HG02938 (cell line): Measurements from ENCODE around the gene HOXA9.

Experiments used
- ATAC-seq: cut with Tn5 transposase; IDR thresholded peaks from one replicate; pipeline ENCODE4 v1.9.1; 2021; ENCODE audit warnings: mild to moderate bottlenecking, moderate library complexity; ENCODE audit not compliant: unreplicated experiment

Gene HOXA9

DNA sequence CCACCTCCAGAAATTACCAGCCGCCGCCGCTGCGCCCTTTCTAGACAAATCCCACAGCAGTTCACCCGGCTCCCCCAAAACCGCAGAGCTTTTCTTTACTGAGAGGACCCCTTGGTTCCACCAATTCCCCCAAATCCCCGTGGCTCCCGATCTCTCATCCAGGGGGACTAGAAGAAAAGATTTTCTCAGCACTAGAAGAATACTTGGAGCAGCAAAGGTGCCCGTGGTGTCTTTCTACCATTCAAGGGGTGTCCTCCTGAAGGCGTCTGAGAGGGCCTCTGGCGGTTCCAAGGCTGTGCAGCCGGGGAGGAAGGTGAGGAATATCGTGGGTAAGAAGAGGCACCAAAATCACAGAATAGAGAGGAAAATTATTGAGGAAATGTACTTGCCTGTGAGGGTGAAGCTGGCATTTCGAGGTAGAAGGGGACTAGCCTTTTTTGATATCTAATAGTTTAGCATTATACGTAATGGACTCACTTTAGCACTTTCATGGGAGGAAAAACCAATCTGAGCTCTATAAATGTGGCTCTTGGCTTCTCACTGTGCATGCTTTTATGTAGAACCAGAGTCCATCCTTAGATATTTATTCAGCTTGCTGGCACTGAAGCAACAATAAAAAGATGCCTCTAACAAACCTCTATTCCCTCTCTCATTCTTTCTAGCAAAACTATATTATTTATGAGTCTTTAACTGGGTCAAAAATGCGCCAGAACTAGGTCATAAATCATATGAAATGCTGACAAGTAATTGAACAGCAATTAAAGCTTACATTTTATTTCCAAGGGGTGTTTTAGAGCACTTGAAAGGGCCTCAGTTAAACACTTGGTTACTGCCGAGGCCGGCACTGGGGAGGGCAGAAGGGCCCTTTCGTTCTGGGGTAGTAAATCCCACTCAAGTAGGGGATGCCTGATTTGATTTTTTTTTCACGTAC lies 49.0 kb downstream of the HOXA9 start:
- no peak for ATAC-seq

- ATAC-seq = no peak
Observed at GRCh38 chr7:27115221-27116026, 49.9 kb downstream of the HOXA9 start.

- ATAC-seq = no peak
Observed at GRCh38 chr7:27114881-27115220, 50.5 kb downstream of the HOXA9 start.

DNA sequence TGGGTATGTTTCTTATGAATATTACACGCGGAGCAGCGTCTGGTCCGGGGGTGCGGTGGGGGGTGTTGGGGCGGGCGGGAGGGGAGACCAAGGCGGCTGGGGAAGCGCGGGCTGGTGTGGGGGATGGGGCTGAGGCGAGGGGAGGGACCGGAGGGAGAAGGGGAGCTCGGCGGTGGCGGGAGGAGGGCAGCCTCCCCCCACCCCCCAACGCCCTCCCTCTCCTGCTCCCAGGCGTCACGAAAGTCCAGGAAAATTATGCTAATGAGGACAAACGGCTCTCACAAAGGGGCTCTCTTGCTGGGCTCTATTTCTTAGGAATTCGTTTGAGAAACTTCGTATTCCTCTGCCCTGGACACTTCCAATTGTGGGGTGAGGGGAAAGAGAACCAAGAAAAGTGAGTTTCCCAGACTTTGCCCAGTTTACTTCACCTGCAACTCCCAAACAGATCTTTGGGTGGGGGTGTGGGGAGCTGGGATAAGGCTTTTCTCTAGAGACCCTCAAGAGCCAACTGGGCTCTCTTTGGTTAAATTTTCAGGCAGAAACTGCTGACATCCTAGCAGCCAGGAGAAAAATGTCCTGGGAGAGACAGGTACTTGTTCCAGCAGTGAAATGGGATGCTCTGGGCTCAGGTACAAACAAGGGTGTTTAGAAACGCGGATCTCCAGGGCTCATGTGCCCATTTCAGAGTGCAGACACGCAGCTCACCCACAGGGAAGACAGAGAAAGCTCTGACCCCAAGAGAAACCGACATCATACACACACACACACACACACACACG lies 51.2 kb downstream of the HOXA9 start:
- ATAC-seq = no peak

DNA sequence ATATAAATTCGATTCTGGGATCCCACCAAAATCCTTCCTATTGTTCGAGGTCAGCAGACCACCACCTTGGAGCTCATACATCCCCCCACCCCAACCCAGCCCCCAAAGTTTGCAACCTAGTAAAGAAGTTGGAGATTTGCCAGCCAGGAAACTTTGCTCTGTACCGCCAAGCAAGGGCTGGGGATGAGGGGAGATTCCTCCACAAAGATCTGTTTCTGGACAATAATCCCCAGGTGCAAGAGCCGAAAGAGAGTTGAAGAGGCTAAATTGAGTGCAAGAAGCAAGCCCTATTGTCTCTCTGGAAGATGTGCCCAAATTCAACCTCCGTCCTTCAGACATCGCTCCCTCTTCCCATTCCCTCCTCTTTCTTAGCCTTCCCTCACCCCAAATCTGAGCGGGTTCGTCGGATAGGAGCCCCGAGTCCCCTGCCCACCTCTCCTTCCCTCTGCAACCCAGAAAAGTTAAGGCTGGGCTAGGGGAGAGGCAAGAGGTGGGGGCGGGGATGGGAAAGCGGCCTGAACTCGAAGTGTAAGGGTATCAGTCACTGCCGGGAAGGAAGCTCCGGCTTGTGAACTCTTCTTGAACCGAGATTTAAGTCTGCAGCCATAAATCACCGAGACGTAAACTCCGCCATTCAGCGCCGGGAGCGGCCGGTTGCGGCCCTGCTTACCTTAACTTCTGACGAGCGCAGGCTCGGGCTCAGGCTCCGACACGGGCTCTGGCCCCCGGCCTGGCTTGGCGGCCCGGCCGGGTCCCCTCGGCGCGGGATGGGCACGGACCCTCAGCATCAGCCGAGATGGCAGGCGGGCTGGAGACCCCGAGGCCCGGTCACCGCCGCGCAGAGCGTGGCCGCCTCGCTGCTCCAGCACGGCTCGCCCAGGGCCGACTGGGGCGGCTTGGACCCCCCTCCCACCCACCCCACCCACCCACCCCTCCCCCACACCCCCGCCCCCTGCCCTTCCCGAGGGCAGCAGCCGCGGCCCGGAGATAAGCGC lies 52.1 kb downstream of the HOXA9 start:
- ATAC-seq = no peak
